NCI-H146 treated with DMSO at 0.1 percent for 48 hours (cell line): ENCODE results near the gene LBX2.

ENCODE experiments used
- DNase-seq: peaks from one replicate; lab custom pipeline; 2025; ENCODE audit not compliant: unreplicated experiment; lab: John Stamatoyannopoulos, UW

The LBX2 gene

DNA sequence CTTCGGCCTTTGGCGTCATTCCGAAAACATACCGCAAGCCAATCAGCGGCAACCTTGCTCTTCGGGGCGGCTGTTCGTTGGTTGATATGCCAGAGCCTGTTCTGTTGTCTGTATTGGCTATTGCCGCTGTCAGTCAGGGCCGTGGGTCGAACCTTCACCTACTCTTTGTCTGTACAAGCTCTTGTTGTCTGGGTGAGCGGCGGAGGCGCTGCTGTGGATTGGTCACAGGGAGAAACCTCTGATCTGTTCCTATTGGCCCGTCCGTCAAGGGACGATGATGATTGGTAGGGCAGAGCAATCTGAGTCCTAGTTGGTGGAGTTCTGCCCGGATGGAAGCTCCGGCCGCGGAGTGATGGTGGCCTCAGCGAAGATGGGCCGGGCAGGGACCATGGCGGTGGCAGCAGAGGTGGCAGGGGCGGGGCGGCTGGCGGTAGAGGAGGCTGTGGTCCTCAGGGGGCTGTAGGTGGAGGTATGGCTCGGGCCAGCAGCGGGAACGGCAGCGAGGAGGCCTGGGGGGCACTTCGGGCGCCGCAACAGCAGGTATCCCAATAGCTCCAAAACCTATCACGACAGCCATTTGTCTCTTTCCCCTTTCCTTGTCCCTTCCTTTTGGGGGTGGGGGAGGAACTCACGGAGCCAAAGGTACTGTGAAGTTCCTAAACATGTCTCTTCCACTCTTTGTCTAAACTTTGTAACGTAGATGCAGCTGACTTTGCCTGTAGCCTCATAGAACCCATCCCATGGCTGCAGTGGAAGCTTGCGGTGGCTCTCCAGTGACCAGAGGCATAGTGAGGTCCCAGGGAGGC lies 41.1 kb downstream of the LBX2 start, which contains the start of gene WBP1:
Gene WBP1 (plus strand): TSS at position 307 of the 806 bp plus-strand sequence. CDS start 165 bp downstream, at position 472.
- DNase-seq, result peak; percentile 99

DNA sequence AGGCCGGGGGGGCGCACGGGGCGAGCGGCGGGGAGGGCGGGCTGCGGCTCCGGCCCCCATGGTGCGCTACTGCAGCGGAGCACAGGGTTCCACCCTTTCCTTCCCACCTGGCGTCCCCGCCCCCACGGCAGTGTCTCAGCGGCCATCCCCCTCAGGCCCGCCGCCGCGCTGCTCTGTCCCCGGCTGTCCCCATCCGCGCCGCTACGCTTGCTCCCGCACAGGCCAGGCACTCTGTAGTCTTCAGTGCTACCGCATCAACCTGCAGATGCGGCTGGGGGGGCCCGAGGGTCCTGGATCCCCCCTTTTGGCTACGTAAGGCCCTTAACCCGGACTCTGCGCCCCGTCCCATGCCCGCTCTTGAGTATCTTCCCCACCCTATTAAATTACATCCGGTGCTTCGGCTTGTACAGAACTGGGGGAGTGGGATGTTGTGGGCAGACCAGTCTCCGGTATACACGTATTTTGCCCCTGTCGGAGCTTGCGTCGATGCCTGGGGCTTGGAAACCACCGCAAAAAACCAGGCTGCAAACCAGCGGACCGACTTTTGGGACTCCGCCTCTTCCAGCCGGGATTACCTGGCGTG lies 41.8 kb downstream of the LBX2 start:
- peak; percentile 74 for DNase-seq

DNA sequence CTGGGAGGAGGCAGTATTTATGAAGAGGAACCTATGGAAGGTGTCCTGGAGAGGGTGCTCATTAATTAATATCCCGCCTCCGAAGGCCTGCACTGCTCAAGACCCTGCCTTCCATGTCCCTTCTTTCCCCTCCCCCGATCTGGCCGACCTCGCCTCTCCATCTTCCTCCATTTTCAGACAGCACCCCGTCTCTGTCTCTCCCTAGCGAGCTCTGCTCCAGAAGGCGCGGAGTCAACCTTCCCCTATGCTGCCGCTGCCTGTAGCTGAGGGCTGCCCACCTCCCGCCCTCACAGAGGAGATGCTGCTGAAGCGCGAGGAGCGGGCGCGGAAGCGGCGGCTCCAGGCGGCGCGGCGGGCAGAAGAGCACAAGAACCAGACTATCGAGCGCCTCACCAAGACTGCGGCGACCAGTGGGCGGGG lies 42.3 kb downstream of the LBX2 start:
- no peak for DNase-seq

DNA sequence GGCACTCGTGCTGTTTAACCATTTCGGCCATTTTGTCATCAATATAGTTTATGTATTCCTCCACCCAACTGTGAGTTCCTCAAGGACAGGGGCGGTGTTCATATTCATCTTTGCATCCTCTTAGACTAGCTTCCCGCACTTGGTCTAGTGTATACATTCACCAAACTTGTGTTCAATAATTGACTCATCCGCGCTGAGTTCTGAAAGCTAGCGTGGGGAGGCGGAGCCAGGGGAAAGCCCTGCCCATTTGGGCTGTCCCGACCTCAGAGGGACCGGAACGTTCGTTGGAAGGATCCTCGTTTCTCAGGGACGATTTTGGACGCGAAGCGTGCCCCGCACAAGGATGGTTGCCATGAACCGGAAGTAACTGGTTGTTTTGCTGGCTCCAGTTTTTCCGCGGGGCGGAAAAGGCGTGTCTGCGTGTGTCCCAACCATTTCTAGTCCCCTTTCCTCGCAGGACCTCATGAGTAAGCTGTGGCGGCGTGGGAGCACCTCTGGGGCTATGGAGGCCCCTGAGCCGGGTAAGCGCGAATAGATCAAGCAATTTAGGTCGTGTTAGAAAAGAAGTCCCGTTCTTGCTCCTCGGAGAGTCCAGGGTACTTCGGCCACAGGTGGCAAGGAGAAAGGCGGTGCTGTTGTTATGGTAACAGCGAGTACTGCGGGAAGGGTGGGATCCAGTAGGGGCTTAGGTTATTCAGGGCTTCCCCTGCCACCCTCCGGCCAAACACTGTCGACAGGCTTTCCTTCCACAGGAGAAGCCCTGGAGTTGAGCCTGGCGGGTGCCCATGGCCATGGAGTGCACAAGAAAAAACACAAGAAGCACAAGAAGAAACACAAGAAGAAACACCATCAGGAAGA lies 44.5 kb downstream of the LBX2 start, which contains the start of gene INO80B:
Gene INO80B (plus strand): TSS at position 434 of the 858 bp plus-strand sequence. CDS start 30 bp downstream, at position 464.
- DNase-seq, result peak; percentile 95

DNA sequence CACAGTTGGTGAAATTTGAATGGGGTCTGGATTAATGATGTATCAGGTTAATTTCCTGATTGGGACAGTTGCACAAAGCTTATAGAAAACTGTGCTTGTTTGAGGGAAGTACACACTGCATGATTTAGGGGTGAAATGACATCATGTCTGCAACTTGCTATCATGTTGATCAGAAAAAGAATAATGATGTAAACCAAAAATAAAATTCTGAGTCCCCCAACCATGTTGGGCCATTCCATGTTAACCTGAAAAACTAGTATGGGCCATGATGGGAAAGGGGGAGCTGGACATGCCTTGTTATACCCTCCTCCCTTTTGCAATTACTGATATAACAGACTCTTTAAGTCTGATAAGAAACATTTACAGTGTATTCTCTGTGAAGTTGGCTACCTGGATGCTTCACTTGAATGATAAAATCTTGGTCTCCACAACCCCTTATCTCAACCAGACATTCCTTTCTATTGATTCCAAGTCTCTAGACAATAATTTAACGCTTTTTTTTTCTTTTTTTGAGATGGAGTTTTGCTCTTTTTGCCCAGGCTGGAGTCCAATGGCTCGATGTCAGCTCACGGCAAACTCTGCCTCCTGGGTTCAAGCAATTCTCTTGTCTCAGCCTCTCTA lies 48.7 kb downstream of the LBX2 start:
- no peak for DNase-seq

DNA sequence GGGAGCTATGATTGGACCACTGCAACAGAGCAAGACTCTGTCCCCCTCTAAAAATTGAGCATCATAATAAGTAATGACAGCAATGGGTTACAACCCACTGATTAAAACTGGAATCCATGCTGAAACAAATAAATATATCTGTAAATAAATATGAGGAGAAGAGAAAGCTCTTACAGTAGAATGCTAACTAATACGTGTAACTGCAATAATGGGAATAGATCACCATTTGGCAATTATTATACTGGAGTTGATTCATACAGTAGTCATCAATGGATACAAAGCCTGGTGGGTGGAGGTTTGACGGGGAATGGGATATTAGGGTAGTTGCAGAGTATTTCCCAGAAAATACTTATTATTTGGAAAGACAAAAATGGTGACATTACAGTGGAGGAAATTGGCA lies 50.6 kb downstream of the LBX2 start:
- no peak for DNase-seq
